ENCODE data around the gene NPY2R. TPM values are rescaled to one million over a fixed set of nuclear protein-coding genes. Genes with fewer than 3 reads are reported as not detected.

The NPY2R gene
- polyA plus RNA-seq, 1 donor (not counting 4 experiments of a cell fraction or from before 2014, with no cell fraction given) = not detected

DNA sequence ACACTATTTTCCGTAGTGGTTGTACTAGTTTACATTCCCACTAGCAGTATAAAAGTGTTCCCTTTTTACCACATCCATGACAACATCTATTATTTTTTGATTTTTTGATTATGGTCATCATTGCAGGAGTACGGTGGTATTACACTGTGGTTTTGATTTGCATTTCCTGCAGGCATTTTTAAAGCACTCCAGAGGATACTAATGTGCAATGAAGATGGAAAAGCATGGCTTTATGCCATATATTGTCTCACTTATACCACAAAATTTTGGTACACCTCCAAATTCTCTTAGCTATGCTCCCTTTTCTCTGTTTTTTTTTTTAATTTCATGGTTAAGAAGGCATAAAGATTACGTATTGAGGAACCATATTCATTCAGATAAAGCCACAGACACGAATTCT lies 35.1 kb upstream of the NPY2R start:
- FAIRE-seq (no peak), DNase-seq (ENCODE audit: low read depth, low spot score) (no peak)
- Histone ChIP-seq H3K79me2 (ENCODE audit: control insufficient read depth, insufficient read depth, low read length) (no peaks in the 10 kb centered on the region), H4K20me1 (ENCODE audit: control insufficient read depth, extremely low read depth, insufficient read depth, low read length) (no peaks in the 10 kb centered on the region), H3K27me3 (ENCODE audit: control insufficient read depth, extremely low read depth, insufficient read depth, low read length) (no peaks in the 10 kb centered on the region), H3K4me2 (ENCODE audit: control insufficient read depth, extremely low read depth, insufficient read depth, low read depth, low read length) (no peak overlapping the region), H3K9ac (ENCODE audit: control insufficient read depth, extremely low read depth, insufficient read depth, low read length) (no peak overlapping the region), H3K4me1 (ENCODE audit: control insufficient read depth, extremely low read depth, insufficient read depth, low read length) (no peaks in the 10 kb centered on the region), H3K9me3 (ENCODE audit: control insufficient read depth, low read depth, low read length) (no peaks in the 10 kb centered on the region), H3K36me3 (ENCODE audit: control insufficient read depth in 2 of 2, extremely low read depth in 1 of 2, insufficient read depth in 2 of 2, low read length in 2 of 2) (no peaks in the 10 kb centered on the region), H3K9me1 (ENCODE audit: control insufficient read depth, extremely low read depth, insufficient read depth, low read length) (no peaks in the 10 kb centered on the region), H3K27ac (ENCODE audit: control insufficient read depth, insufficient read depth, low read length) (no peak overlapping the region), H2AFZ (ENCODE audit: control insufficient read depth, low read length) (no peak overlapping the region), H3K4me3 (ENCODE audit: control insufficient read depth in 2 of 3, extremely low read depth in 1 of 3, insufficient read depth in 2 of 3, low read depth in 1 of 3, low read length in 3 of 3) (no peak overlapping the region)
- TF ChIP-seq EZH2 (IDR thresholded peaks at IDR 0.05; ENCODE audit: low read length) (no peak), CTCF (optimal IDR thresholded peaks at IDR 0.05 in 1 of 3, IDR thresholded peaks at IDR 0.05 in 1 of 3, conservative IDR thresholded peaks at IDR 0.05 in 1 of 3; ENCODE audit: extremely low read depth in 1 of 3, insufficient read depth in 2 of 3, low read length in 3 of 3) (no peak)
- dilution Hi-C loops (cut with MboI; ENCODE audit: extremely low pct_ligation_motif_present, low sequenced_read_pairs) = no loop called here

- Histone ChIP-seq H3K27ac (ENCODE audit: control insufficient read depth, insufficient read depth, low read length) (no peak overlapping the region), H3K4me3 (ENCODE audit: control insufficient read depth in 2 of 3, extremely low read depth in 1 of 3, insufficient read depth in 2 of 3, low read depth in 1 of 3, low read length in 3 of 3) (no peak overlapping the region), H3K79me2 (ENCODE audit: control insufficient read depth, insufficient read depth, low read length) (no peaks in the 10 kb centered on the region), H3K9me3 (ENCODE audit: control insufficient read depth, low read depth, low read length) (no peaks in the 10 kb centered on the region), H3K36me3 (ENCODE audit: control insufficient read depth in 2 of 2, extremely low read depth in 1 of 2, insufficient read depth in 2 of 2, low read length in 2 of 2) (no peaks in the 10 kb centered on the region), H3K9ac (ENCODE audit: control insufficient read depth, extremely low read depth, insufficient read depth, low read length) (no peak overlapping the region), H3K4me2 (ENCODE audit: control insufficient read depth, extremely low read depth, insufficient read depth, low read depth, low read length) (no peak overlapping the region), H3K9me1 (ENCODE audit: control insufficient read depth, extremely low read depth, insufficient read depth, low read length) (no peaks in the 10 kb centered on the region), H2AFZ (ENCODE audit: control insufficient read depth, low read length) (no peak overlapping the region), H3K4me1 (ENCODE audit: control insufficient read depth, extremely low read depth, insufficient read depth, low read length) (no peaks in the 10 kb centered on the region), H4K20me1 (ENCODE audit: control insufficient read depth, extremely low read depth, insufficient read depth, low read length) (no peaks in the 10 kb centered on the region), H3K27me3 (ENCODE audit: control insufficient read depth, extremely low read depth, insufficient read depth, low read length) (no peaks in the 10 kb centered on the region)
- DNase-seq (ENCODE audit: low read depth, low spot score) (no peak), FAIRE-seq (no peak)
- TF ChIP-seq CTCF (optimal IDR thresholded peaks at IDR 0.05 in 1 of 3, IDR thresholded peaks at IDR 0.05 in 1 of 3, conservative IDR thresholded peaks at IDR 0.05 in 1 of 3; ENCODE audit: extremely low read depth in 1 of 3, insufficient read depth in 2 of 3, low read length in 3 of 3) (no peak), EZH2 (IDR thresholded peaks at IDR 0.05; ENCODE audit: low read length) (no peak)
- dilution Hi-C loops (cut with MboI; ENCODE audit: extremely low pct_ligation_motif_present, low sequenced_read_pairs) = no loop called here
Measured at GRCh38 chr4:155174668-155175067, 33.8 kb upstream of the NPY2R start.
